ENCODE results near the gene UCKL1.

DNA sequence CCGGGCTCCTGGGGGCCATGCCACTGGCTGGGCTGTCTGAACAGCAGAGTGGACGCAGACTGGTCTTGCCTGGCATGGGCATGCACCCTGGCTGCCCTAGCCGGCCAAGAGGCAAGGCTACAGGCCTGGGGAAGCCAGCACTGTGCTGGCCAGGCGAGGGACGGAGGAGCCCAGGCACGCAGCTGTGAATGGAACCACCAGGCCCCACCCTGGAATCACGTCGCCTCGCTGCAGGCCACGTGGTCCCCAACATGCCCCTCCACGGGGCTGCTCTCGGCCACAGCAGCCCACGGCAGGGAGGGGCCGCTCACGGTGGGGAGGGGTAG is 4.0 kb downstream of the UCKL1 start:
- TF ChIP-seq, protein P1, sequence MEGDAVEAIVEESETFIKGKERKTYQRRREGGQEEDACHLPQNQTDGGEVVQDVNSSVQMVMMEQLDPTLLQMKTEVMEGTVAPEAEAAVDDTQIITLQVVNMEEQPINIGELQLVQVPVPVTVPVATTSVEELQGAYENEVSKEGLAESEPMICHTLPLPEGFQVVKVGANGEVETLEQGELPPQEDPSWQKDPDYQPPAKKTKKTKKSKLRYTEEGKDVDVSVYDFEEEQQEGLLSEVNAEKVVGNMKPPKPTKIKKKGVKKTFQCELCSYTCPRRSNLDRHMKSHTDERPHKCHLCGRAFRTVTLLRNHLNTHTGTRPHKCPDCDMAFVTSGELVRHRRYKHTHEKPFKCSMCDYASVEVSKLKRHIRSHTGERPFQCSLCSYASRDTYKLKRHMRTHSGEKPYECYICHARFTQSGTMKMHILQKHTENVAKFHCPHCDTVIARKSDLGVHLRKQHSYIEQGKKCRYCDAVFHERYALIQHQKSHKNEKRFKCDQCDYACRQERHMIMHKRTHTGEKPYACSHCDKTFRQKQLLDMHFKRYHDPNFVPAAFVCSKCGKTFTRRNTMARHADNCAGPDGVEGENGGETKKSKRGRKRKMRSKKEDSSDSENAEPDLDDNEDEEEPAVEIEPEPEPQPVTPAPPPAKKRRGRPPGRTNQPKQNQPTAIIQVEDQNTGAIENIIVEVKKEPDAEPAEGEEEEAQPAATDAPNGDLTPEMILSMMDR (conservative IDR thresholded peaks at IDR 0.05; ENCODE audit: low read length), result no peak
- TF ChIP-seq EZH2phosphoT487 (IDR thresholded peaks at IDR 0.05; ENCODE audit: borderline replicate concordance, low read depth, low read length), result no peak

Measured in OCI-LY7 (cell line).